HepG2 (cell line): ENCODE data around the gene RNF213. TPM values are rescaled to one million over a fixed set of nuclear protein-coding genes. Genes with fewer than 3 reads are reported as not detected.

Experiments
- ADNP ChIP-seq: sonication (generic); formaldehyde crosslinking; IDR thresholded peaks from 2 replicates; pipeline ENCODE4 v1.4.0; 2020; ENCODE audit warnings: missing genetic modification reagents
- AKAP8 ChIP-seq: sonication (generic); formaldehyde crosslinking; IDR thresholded peaks from 2 replicates; pipeline ENCODE4 v1.5.1; 2020; ENCODE audit warnings: mild to moderate bottlenecking, missing genetic modification reagents
- ERF ChIP-seq: IDR thresholded peaks from 2 replicates; pipeline ENCODE4 v1.6.1; 2018; ENCODE audit warnings: missing biosample characterization, missing genetic modification reagents
- HOXA3 ChIP-seq: sonication (generic); formaldehyde crosslinking; IDR thresholded peaks from 2 replicates; pipeline ENCODE4 v1.5.0; 2020; ENCODE audit warnings: missing genetic modification reagents
- RBAK ChIP-seq: sonication (generic); formaldehyde crosslinking; IDR thresholded peaks from 2 replicates; pipeline ENCODE4 v1.5.1; 2020; ENCODE audit warnings: mild to moderate bottlenecking, missing genetic modification reagents
- TBX3 ChIP-seq: fragments of 450-650 bp; IDR thresholded peaks from 2 replicates; pipeline ENCODE4 v1.6.1; 2017; ENCODE audit warnings: antibody characterized with exemption, mild to moderate bottlenecking, inconsistent platforms, borderline replicate concordance
- TCF12 ChIP-seq, 2 experiments: fragments of 450-650 bp in 1 of 2; sonication (generic) in 1 of 2; formaldehyde crosslinking in 1 of 2; IDR thresholded peaks; 2 replicates each; pipeline versions ENCODE4 v1.6.1 to v1.8.0; 2017 to 2022; ENCODE audit warnings: antibody characterized with exemption in 1 of 2, mild to moderate bottlenecking in 1 of 2, missing genetic modification reagents in 1 of 2, moderate library complexity in 1 of 2
- ZFP36L1 ChIP-seq: sonication (generic); formaldehyde crosslinking; IDR thresholded peaks from 2 replicates; pipeline ENCODE4 v1.8.0; 2022; ENCODE audit warnings: mild to moderate bottlenecking, missing genetic modification reagents, moderate library complexity
- ZFP37 ChIP-seq: sonication (generic); formaldehyde crosslinking; IDR thresholded peaks from 2 replicates; pipeline ENCODE4 v1.4.0; 2020; ENCODE audit warnings: missing genetic modification reagents, borderline replicate concordance
- ZNF12 ChIP-seq: sonication (generic); formaldehyde crosslinking; IDR thresholded peaks from 2 replicates; pipeline ENCODE4 v1.5.0; 2020; ENCODE audit warnings: missing genetic modification reagents
- ZNF207 ChIP-seq: fragments of 450-650 bp; IDR thresholded peaks from 2 replicates; pipeline ENCODE4 v1.6.1; 2016; ENCODE audit warnings: antibody characterized with exemption, borderline replicate concordance
- ZNF230 ChIP-seq: sonication (generic); formaldehyde crosslinking; IDR thresholded peaks from 2 replicates; pipeline ENCODE4 v1.4.0; 2020; ENCODE audit warnings: mild to moderate bottlenecking, missing genetic modification reagents
- ZNF337 ChIP-seq: sonication (generic); formaldehyde crosslinking; IDR thresholded peaks from 2 replicates; pipeline ENCODE4 v1.5.1; 2020; ENCODE audit warnings: missing genetic modification reagents, low read depth, mild to moderate bottlenecking, borderline replicate concordance
- ZNF501 ChIP-seq: sonication (generic); formaldehyde crosslinking; IDR thresholded peaks from 2 replicates; pipeline ENCODE4 v1.5.1; 2020; ENCODE audit warnings: mild to moderate bottlenecking, moderate library complexity, missing genetic modification reagents
- ZSCAN22 ChIP-seq: sonication (generic); formaldehyde crosslinking; IDR thresholded peaks from 2 replicates; pipeline ENCODE4 v1.4.0; 2020; ENCODE audit warnings: mild to moderate bottlenecking, missing genetic modification reagents
- polyA plus RNA-seq, 8 experiments: library from polyadenylated mRNA; depleted of rRNA in 3 of 8; stranded (reverse) in 7 of 8; unstranded in 1 of 8; fragments of >200 nt; fragmentation: Illumina TruSeq in 4 of 8; extraction: Trizol in 4 of 8; gene quantifications; 2 replicates each; pipeline versions ENCODE4 v1.2.1 to v1.2.3, GENCODE V29; 2011 to 2016; ENCODE audit warnings: low read depth in 4 of 8, missing spikeins in 1 of 8, mixed read lengths in 1 of 8; ENCODE audit not compliant: insufficient read depth in 1 of 8
- total RNA-seq, 5 experiments: library from RNA; depleted of rRNA; stranded (reverse); fragments of >200 nt; fragmentation: Illumina TruSeq; extraction: Trizol; gene quantifications; 2 replicates each; pipeline ENCODE4 v1.2.3, GENCODE V29; 2016; ENCODE audit warnings: low read depth in 1 of 5
- TF ChIP-seq, protein P1 (sequence below), 2 experiments: fragments of 450-650 bp in 1 of 2; sonication (generic) in 1 of 2; formaldehyde crosslinking in 1 of 2; IDR thresholded peaks; 2 replicates each; pipeline versions ENCODE4 v1.6.1 to v1.8.0; 2016 to 2022; ENCODE audit warnings: antibody characterized with exemption in 1 of 2, mild to moderate bottlenecking in 1 of 2, missing genetic modification reagents in 1 of 2
- TF ChIP-seq, protein P2 (sequence below): sonication (generic); formaldehyde crosslinking; IDR thresholded peaks from 2 replicates; pipeline ENCODE4 v1.4.0; 2020; ENCODE audit warnings: missing genetic modification reagents, mild to moderate bottlenecking, borderline replicate concordance

RNF213 gene
- total and polyA plus RNA-seq, 2 of the 13 experiments (the other 11 are each of a cell fraction or from before 2014, with no cell fraction given), result 38.6 to 38.7 TPM

DNA sequence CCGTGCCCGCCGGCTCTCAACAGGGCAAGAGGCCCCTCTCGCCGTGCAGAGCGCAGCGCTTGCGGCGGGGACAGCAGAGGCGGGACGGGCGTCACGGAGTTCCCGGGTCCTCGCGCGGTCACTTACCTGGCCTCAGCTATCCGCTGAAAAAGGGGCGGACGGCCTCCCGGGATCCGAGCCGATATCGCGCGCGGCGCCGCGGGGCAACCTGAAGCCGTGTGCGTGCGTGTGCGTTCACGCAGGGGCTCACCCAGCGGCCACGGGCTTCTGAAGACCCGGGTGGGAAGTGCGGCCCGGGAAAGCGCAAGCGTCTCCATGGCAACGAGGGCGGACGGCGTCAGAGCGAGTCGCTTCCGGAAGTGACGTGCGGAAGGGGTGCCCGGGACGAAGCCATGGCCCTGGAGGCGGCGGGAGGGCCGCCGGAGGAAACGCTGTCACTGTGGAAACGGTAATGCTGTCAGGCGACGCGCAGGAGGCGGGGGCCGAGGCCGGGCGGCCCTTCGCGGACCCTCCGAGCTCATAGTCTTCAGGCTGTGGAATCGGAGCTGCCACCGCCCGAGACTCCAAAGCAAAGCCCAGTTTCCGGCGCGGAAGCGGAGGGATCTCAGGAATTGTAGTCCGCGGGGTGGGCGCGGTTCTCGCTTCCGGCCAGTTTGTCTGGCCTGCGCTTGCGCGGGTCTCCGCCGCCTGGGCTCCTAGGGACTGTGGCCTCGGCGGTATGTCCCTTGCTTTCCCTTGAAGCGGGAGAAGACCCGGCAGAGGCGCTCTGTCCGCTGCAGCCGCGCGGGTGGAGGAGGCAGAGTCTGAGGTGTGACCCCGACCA, 154.4 kb downstream of the RNF213 start, which contains the start of gene ENDOV (continued):
- TF ChIP-seq ZNF12 (CRISPR knock-in tag) (peak; percentile 23; the same call in 1 of the 2 replicates), TCF12 (IDR thresholded peaks at IDR 0.05) (no peak), TCF12 (CRISPR knock-in tag; IDR thresholded peaks at IDR 0.05) (peak; percentile 44), AKAP8 (CRISPR knock-in tag) (no peak), ZNF337 (CRISPR knock-in tag) (no peak; the same call in 1 of the 2 replicates), HOXA3 (CRISPR knock-in tag) (peak; percentile 97), RBAK (CRISPR knock-in tag) (no peak), ZFP36L1 (no peak), ERF (CRISPR knock-in tag) (peak; percentile 92; the same call in 1 of the 2 replicates), ZNF207 (no peak), ZSCAN22 (CRISPR knock-in tag) (no peak), ZNF501 (CRISPR knock-in tag) (peak; percentile 98), TBX3 (no peak; the same call in 1 of the 2 replicates), ZNF230 (peak; percentile 65), ZFP37 (peak; percentile 75; the same call in 1 of the 2 replicates), ADNP (CRISPR knock-in tag) (no peak)
- TF ChIP-seq, protein P1, sequence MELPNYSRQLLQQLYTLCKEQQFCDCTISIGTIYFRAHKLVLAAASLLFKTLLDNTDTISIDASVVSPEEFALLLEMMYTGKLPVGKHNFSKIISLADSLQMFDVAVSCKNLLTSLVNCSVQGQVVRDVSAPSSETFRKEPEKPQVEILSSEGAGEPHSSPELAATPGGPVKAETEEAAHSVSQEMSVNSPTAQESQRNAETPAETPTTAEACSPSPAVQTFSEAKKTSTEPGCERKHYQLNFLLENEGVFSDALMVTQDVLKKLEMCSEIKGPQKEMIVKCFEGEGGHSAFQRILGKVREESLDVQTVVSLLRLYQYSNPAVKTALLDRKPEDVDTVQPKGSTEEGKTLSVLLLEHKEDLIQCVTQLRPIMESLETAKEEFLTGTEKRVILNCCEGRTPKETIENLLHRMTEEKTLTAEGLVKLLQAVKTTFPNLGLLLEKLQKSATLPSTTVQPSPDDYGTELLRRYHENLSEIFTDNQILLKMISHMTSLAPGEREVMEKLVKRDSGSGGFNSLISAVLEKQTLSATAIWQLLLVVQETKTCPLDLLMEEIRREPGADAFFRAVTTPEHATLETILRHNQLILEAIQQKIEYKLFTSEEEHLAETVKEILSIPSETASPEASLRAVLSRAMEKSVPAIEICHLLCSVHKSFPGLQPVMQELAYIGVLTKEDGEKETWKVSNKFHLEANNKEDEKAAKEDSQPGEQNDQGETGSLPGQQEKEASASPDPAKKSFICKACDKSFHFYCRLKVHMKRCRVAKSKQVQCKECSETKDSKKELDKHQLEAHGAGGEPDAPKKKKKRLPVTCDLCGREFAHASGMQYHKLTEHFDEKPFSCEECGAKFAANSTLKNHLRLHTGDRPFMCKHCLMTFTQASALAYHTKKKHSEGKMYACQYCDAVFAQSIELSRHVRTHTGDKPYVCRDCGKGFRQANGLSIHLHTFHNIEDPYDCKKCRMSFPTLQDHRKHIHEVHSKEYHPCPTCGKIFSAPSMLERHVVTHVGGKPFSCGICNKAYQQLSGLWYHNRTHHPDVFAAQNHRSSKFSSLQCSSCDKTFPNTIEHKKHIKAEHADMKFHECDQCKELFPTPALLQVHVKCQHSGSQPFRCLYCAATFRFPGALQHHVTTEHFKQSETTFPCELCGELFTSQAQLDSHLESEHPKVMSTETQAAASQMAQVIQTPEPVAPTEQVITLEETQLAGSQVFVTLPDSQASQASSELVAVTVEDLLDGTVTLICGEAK (IDR thresholded peaks at IDR 0.05), result peak; percentile 87
- TF ChIP-seq, protein P1 (CRISPR knock-in tag; IDR thresholded peaks at IDR 0.05), result peak; percentile 89
- TF ChIP-seq, protein P2, sequence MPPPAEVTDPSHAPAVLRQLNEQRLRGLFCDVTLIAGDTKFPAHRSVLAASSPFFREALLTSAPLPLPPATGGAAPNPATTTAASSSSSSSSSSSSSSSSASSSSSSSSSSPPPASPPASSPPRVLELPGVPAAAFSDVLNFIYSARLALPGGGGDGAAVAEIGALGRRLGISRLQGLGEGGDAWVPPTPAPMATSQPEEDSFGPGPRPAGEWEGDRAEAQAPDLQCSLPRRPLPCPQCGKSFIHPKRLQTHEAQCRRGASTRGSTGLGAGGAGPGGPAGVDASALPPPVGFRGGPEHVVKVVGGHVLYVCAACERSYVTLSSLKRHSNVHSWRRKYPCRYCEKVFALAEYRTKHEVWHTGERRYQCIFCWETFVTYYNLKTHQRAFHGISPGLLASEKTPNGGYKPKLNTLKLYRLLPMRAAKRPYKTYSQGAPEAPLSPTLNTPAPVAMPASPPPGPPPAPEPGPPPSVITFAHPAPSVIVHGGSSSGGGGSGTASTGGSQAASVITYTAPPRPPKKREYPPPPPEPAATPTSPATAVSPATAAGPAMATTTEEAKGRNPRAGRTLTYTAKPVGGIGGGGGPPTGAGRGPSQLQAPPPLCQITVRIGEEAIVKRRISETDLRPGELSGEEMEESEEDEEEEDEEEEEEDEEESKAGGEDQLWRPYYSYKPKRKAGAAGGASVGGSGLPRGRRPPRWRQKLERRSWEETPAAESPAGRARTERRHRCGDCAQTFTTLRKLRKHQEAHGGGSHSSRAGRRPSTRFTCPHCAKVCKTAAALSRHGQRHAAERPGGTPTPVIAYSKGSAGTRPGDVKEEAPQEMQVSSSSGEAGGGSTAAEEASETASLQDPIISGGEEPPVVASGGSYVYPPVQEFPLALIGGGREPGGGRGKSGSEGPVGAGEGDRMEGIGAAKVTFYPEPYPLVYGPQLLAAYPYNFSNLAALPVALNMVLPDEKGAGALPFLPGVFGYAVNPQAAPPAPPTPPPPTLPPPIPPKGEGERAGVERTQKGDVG (CRISPR knock-in tag), result no peak; the same call in 1 of the 2 replicates
